ENCODE results near the gene STK33.

Gene STK33

DNA sequence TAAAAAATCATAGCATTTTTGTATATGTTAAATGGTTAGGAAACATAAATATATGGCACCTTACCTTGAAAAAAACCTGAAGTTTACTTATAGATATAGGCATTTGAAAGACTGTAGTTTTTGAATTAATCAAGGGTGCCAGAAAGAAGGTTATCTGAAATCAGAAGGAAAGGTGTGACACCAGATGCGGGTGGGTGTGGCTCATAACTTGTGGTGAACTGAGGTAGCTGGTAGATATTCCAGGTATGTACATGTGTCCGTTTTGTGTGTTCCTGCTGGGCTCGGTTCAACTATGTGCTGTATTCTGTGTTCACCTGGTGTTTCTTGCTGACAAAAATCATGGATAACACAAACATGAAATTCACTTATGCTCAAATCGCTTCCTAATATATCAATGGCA lies 35.6 kb downstream of the STK33 start:
- H3K27ac ChIP-seq (ENCODE audit: insufficient read depth, low read depth, low read length, poor library complexity, severe bottlenecking), result no peak overlapping the region
- no peaks in the 10 kb centered on the region for H3K9me3 ChIP-seq (ENCODE audit: control insufficient read depth, low read length)
- H3K36me3 ChIP-seq (ENCODE audit: control insufficient read depth, insufficient read depth, low read length), result no peaks in the 10 kb centered on the region
- no peaks in the 10 kb centered on the region for H3K27me3 ChIP-seq (ENCODE audit: control insufficient read depth, insufficient read depth, low read length, poor library complexity, severe bottlenecking)
- WGBS, 2 experiments, result 94 to 95% methylated on average over 4 of the region's 4 CpGs
- H3K4me1 ChIP-seq (ENCODE audit: control insufficient read depth, insufficient read depth, low read length), result no peaks in the 10 kb centered on the region
- no peak overlapping the region for H3K4me3 ChIP-seq (ENCODE audit: insufficient read depth, low read depth, low read length)

DNA sequence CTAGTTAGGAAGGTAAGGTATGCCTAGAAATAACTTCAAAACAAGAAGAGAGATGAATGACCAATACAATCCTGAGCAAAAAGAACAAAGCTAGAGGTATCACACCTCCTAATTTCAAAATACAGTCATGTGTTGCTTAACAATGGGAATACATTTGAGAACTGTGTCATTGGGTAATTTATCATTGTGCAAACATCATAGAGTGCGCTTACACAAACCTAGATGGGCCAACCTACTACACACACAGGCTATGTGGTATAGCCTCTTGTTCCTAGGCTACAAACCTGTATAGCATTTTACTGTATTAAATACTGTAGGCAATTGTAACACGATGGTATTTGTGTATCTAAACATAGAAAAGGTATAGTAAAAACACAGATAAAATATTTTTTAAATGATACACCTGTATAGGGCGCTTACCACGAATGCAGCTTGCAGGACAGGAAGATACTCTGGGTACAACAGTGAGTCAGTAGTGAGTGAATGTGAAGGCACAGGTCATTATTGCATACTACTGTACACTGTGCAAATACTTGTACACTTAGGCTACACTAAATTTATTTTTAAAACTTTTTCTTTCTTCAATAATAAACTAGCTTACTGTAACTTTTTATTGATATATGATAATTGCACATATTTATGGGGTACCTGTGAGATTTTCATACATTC lies 48.2 kb downstream of the STK33 start:
- 64 to 100% methylated on average over 1 to 3 of the region's 4 CpGs for WGBS, 2 experiments
- Histone ChIP-seq H3K4me1 (ENCODE audit: control insufficient read depth, insufficient read depth, low read length) (no peaks in the 10 kb centered on the region), H3K36me3 (ENCODE audit: control insufficient read depth, insufficient read depth, low read length) (no peaks in the 10 kb centered on the region)

DNA sequence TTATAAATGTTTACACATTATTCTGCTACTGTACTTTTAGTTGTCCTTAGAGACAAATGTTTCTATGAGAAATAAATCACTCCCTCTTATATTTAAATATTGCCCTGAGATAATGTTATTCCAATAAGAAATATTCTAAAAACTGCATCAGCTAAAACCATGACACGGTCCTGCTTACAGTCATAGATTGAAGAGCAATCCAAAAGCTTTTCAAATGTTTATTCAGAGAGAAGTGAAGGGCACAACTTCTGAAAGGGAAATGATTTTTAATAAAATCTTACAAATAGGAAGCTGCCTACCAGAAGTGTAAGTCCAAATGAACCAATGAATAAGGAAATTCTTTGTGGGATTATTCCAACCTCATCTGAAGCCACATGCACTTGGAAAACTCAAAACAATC lies 49.2 kb downstream of the STK33 start:
- Histone ChIP-seq H3K27me3 (ENCODE audit: control insufficient read depth, insufficient read depth, low read length, poor library complexity, severe bottlenecking) (no peaks in the 10 kb centered on the region), H3K4me1 (ENCODE audit: control insufficient read depth, insufficient read depth, low read length) (no peaks in the 10 kb centered on the region), H3K4me3 (ENCODE audit: insufficient read depth, low read depth, low read length) (no peak overlapping the region), H3K9me3 (ENCODE audit: control insufficient read depth, low read length) (no peaks in the 10 kb centered on the region), H3K36me3 (ENCODE audit: control insufficient read depth, insufficient read depth, low read length) (no peaks in the 10 kb centered on the region), H3K27ac (ENCODE audit: insufficient read depth, low read depth, low read length, poor library complexity, severe bottlenecking) (no peak overlapping the region)
- WGBS, 2 experiments, result 86 to 87% methylated on average over 1 of the region's 1 CpG

More for the DNA sequence above, 48.2 kb downstream of the STK33 start:
- no peaks in the 10 kb centered on the region for H3K9me3 ChIP-seq (ENCODE audit: control insufficient read depth, low read length)
- H3K4me3 ChIP-seq (ENCODE audit: insufficient read depth, low read depth, low read length), result no peak overlapping the region
- no peaks in the 10 kb centered on the region for H3K27me3 ChIP-seq (ENCODE audit: control insufficient read depth, insufficient read depth, low read length, poor library complexity, severe bottlenecking)
- H3K27ac ChIP-seq (ENCODE audit: insufficient read depth, low read depth, low read length, poor library complexity, severe bottlenecking), result no peak overlapping the region

DNA sequence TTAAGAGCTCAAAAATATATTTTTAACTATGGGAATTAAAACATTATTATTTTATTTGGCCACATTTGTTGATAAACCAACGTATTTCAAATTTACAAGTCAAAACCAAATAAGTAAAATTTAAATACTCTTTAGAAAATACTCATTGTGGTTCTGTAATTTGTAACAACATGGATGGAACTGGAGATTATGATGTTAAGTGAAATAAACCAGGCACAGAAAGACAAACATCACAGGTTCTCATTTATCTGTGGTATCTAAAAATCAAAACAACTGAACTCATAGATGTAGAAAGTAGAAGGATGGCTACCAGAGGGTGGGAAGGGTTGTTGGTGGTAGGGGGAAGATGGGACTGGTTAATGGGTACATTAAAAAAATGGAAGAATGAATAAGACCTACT lies 50.8 kb downstream of the STK33 start:
- WGBS, 2 experiments, result no CpG with 5 or more reads among the region's 1 CpG
- no peaks in the 10 kb centered on the region for H3K27me3 ChIP-seq (ENCODE audit: control insufficient read depth, insufficient read depth, low read length, poor library complexity, severe bottlenecking)
- no peaks in the 10 kb centered on the region for H3K4me1 ChIP-seq (ENCODE audit: control insufficient read depth, insufficient read depth, low read length)
- H3K4me3 ChIP-seq (ENCODE audit: insufficient read depth, low read depth, low read length), result no peak overlapping the region
- no peaks in the 10 kb centered on the region for H3K36me3 ChIP-seq (ENCODE audit: control insufficient read depth, insufficient read depth, low read length)
- no peak overlapping the region for H3K27ac ChIP-seq (ENCODE audit: insufficient read depth, low read depth, low read length, poor library complexity, severe bottlenecking)
- no peaks in the 10 kb centered on the region for H3K9me3 ChIP-seq (ENCODE audit: control insufficient read depth, low read length)

DNA sequence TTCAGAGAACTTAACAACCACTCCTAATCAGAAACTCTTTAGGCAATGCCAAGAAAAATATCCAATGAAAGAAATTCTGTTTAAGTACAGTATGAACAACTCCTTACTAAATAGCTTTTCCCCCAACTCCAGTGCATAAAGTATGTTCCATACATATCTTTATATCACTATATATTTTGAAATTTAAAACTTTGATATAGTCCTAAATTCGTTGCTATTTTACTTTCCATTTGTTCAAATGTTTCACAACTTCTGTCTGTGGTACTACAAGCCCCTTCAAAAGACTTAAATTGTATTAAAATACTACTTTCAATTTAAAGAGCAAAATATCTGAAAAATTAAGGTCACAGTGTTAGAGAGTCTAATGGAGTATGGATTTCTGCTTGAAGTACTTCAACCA lies 52.6 kb downstream of the STK33 start:
- WGBS, 2 experiments, result 83% methylated on average over 1 of the region's 1 CpG; no CpG with 5 or more reads in 1 of the 2 experiments

DNA sequence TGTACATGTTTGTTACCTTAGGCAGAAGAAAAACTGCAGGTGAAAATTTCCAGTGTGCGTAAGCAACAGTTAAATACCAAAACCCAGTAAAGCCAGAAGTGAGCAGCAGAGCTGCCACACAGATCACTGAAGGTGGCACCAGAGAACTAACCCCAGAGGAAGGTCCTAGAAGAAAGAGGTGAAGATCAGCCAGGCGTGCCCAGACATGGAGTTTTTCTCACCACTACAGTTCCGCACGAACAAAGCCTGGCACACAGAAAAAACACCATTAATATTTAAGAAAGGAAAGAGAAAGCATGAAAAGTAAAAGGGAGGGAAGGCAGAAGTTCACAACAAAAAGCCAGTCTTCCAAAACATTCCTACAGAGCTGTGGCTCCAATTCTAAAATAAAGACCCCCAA lies 60.7 kb downstream of the STK33 start:
- no peak overlapping the region for H3K27ac ChIP-seq (ENCODE audit: insufficient read depth, low read depth, low read length, poor library complexity, severe bottlenecking)
- H3K4me1 ChIP-seq (ENCODE audit: control insufficient read depth, insufficient read depth, low read length), result no peaks in the 10 kb centered on the region
- H3K27me3 ChIP-seq (ENCODE audit: control insufficient read depth, insufficient read depth, low read length, poor library complexity, severe bottlenecking), result no peaks in the 10 kb centered on the region
- 94% methylated on average over 1 to 2 of the region's 4 CpGs for WGBS, 2 experiments
- H3K36me3 ChIP-seq (ENCODE audit: control insufficient read depth, insufficient read depth, low read length), result no peaks in the 10 kb centered on the region
- no peaks in the 10 kb centered on the region for H3K9me3 ChIP-seq (ENCODE audit: control insufficient read depth, low read length)
- H3K4me3 ChIP-seq (ENCODE audit: insufficient read depth, low read depth, low read length), result no peak overlapping the region

More for the DNA sequence above, 52.6 kb downstream of the STK33 start:
- no peak overlapping the region for H3K4me3 ChIP-seq (ENCODE audit: insufficient read depth, low read depth, low read length)
- no peaks in the 10 kb centered on the region for H3K4me1 ChIP-seq (ENCODE audit: control insufficient read depth, insufficient read depth, low read length)
- H3K27me3 ChIP-seq (ENCODE audit: control insufficient read depth, insufficient read depth, low read length, poor library complexity, severe bottlenecking), result no peaks in the 10 kb centered on the region
- no peaks in the 10 kb centered on the region for H3K9me3 ChIP-seq (ENCODE audit: control insufficient read depth, low read length)
- no peaks in the 10 kb centered on the region for H3K36me3 ChIP-seq (ENCODE audit: control insufficient read depth, insufficient read depth, low read length)
- H3K27ac ChIP-seq (ENCODE audit: insufficient read depth, low read depth, low read length, poor library complexity, severe bottlenecking), result no peak overlapping the region

DNA sequence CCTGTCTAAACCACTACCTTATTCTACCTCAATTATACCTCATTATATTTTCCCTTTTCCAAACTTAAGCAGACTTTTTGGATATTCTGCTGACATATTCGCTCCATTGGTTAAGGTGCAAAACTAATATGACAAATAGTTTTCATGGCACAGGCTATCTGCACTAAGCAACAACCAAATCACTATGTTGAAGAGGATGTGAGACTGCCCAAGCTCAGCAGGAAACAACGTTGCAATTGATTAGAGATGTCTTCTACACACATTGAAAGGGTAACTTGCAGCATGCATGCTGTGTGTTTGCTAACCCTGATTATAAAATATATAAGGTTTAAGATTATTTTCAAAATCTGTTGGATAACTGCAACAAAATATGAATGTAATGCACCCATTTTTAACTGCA lies 61.6 kb downstream of the STK33 start:
- WGBS, 2 experiments, result 87% methylated on average over 2 of the region's 2 CpGs
- no peaks in the 10 kb centered on the region for H3K36me3 ChIP-seq (ENCODE audit: control insufficient read depth, insufficient read depth, low read length)
- no peaks in the 10 kb centered on the region for H3K27me3 ChIP-seq (ENCODE audit: control insufficient read depth, insufficient read depth, low read length, poor library complexity, severe bottlenecking)
- H3K27ac ChIP-seq (ENCODE audit: insufficient read depth, low read depth, low read length, poor library complexity, severe bottlenecking), result no peak overlapping the region
- no peak overlapping the region for H3K4me3 ChIP-seq (ENCODE audit: insufficient read depth, low read depth, low read length)
- H3K9me3 ChIP-seq (ENCODE audit: control insufficient read depth, low read length), result no peaks in the 10 kb centered on the region
- no peaks in the 10 kb centered on the region for H3K4me1 ChIP-seq (ENCODE audit: control insufficient read depth, insufficient read depth, low read length)

DNA sequence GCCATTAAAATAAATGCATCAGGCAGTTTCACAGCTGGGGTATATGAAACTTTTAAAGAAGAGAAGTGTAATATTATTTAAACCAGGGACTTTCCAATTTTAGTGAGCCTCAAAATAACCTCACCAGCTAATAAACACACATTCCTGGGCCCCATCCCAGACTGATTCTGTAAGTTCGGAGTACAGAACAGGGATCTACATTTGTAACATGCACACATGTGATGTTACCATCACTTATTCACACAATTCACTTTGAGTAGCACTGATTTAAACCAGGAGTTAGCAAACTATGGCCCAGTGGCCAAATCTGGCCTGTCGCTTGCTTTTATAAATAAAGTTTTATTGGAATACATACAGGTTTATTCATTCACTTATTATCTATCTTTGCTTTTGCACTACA lies 62.0 kb downstream of the STK33 start:
- Histone ChIP-seq H3K9me3 (ENCODE audit: control insufficient read depth, low read length) (no peaks in the 10 kb centered on the region), H3K4me3 (ENCODE audit: insufficient read depth, low read depth, low read length) (no peak overlapping the region), H3K36me3 (ENCODE audit: control insufficient read depth, insufficient read depth, low read length) (no peaks in the 10 kb centered on the region), H3K27me3 (ENCODE audit: control insufficient read depth, insufficient read depth, low read length, poor library complexity, severe bottlenecking) (no peaks in the 10 kb centered on the region), H3K4me1 (ENCODE audit: control insufficient read depth, insufficient read depth, low read length) (no peaks in the 10 kb centered on the region), H3K27ac (ENCODE audit: insufficient read depth, low read depth, low read length, poor library complexity, severe bottlenecking) (no peak overlapping the region)
- WGBS, 2 experiments, result 95 to 100% methylated on average over 1 of the region's 2 CpGs

DNA sequence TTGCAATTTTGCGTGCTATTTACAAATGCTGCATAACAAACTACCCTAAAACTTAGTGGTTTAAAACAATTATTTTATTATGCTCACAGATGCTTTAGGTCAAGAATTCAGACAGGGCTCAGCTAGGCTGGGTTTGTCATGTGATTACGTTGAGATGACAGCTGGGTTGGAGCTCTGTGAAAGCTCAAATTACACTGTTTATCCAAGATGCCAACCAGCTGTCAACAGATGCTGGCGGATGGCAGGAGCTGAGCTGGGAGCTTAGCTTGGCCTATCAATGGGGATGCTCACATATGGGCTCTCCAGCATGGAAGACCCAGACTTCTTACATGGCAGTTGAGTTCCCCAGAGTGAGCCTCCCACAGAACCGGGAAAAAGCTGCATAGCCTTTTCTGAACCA lies 62.7 kb downstream of the STK33 start:
- Histone ChIP-seq H3K36me3 (ENCODE audit: control insufficient read depth, insufficient read depth, low read length) (no peaks in the 10 kb centered on the region), H3K27me3 (ENCODE audit: control insufficient read depth, insufficient read depth, low read length, poor library complexity, severe bottlenecking) (no peaks in the 10 kb centered on the region), H3K27ac (ENCODE audit: insufficient read depth, low read depth, low read length, poor library complexity, severe bottlenecking) (no peak overlapping the region), H3K4me1 (ENCODE audit: control insufficient read depth, insufficient read depth, low read length) (no peaks in the 10 kb centered on the region), H3K9me3 (ENCODE audit: control insufficient read depth, low read length) (no peaks in the 10 kb centered on the region), H3K4me3 (ENCODE audit: insufficient read depth, low read depth, low read length) (no peak overlapping the region)
- WGBS, 2 experiments, result 89 to 91% methylated on average over 3 to 4 of the region's 4 CpGs

DNA sequence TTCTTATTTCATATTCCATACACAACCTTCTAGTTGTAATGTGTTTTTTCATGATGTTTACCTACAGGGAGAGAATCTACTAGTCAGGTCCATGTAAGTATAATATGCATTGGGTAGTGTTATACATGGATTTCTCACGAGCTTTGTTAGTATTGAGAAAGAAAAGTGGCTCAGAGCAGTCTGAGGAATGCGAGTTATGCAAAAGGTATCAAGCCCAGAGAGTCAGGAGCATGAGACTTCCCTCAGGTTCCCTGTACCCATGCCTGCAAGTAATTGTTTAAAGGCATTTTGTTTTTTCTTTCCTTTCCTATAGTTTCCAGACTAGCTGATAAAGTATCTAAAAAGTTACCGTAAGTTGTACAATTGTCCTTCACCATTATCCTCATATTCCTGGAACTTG lies 66.1 kb downstream of the STK33 start:
- no peaks in the 10 kb centered on the region for H3K9me3 ChIP-seq (ENCODE audit: control insufficient read depth, low read length)
- no peak overlapping the region for H3K27ac ChIP-seq (ENCODE audit: insufficient read depth, low read depth, low read length, poor library complexity, severe bottlenecking)
- H3K4me1 ChIP-seq (ENCODE audit: control insufficient read depth, insufficient read depth, low read length), result no peaks in the 10 kb centered on the region
- no peaks in the 10 kb centered on the region for H3K27me3 ChIP-seq (ENCODE audit: control insufficient read depth, insufficient read depth, low read length, poor library complexity, severe bottlenecking)
- no peaks in the 10 kb centered on the region for H3K36me3 ChIP-seq (ENCODE audit: control insufficient read depth, insufficient read depth, low read length)
- H3K4me3 ChIP-seq (ENCODE audit: insufficient read depth, low read depth, low read length), result no peak overlapping the region
- 53 to 62% methylated on average over 3 of the region's 3 CpGs for WGBS, 2 experiments

DNA sequence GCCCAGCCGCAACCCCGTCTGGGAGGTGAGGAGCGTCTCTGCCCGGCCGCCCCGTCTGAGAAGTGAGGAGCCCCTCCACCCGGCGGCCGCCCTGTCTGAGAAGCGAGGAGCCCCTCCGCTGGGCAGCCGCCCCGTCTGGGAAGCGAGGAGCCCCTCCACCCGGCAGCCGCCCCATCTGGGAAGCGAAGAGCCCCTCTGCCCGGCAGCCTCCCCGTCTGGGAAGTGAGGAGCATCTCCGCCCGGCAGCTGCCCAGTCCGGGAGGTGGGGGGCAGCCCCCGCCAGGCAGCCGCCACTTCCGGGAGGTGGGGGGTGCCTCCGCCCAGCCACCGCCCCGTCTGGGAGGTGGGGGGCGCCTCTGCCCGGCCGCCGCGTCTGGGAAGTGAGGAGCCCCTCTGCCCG lies 70.6 kb downstream of the STK33 start:
- WGBS, 2 experiments, result 98% methylated on average over 34 of the region's 34 CpGs
- H3K27me3 ChIP-seq (ENCODE audit: control insufficient read depth, insufficient read depth, low read length, poor library complexity, severe bottlenecking), result no peaks in the 10 kb centered on the region

More for the DNA sequence above, 70.6 kb downstream of the STK33 start:
- Histone ChIP-seq H3K9me3 (ENCODE audit: control insufficient read depth, low read length) (no peaks in the 10 kb centered on the region), H3K4me3 (ENCODE audit: insufficient read depth, low read depth, low read length) (no peak overlapping the region), H3K4me1 (ENCODE audit: control insufficient read depth, insufficient read depth, low read length) (no peaks in the 10 kb centered on the region), H3K36me3 (ENCODE audit: control insufficient read depth, insufficient read depth, low read length) (no peaks in the 10 kb centered on the region), H3K27ac (ENCODE audit: insufficient read depth, low read depth, low read length, poor library complexity, severe bottlenecking) (no peak overlapping the region)

Measured in ectodermal cell (in vitro differentiated cells).